HG03025 (cell line): ENCODE results near the gene COL1A2.

ENCODE experiments used
- ATAC-seq: cut with Tn5 transposase; IDR thresholded peaks from one replicate; pipeline ENCODE4 v1.9.1; 2021; ENCODE audit warnings: mild to moderate bottlenecking, moderate library complexity; ENCODE audit not compliant: unreplicated experiment, low FRiP score

COL1A2 gene

DNA sequence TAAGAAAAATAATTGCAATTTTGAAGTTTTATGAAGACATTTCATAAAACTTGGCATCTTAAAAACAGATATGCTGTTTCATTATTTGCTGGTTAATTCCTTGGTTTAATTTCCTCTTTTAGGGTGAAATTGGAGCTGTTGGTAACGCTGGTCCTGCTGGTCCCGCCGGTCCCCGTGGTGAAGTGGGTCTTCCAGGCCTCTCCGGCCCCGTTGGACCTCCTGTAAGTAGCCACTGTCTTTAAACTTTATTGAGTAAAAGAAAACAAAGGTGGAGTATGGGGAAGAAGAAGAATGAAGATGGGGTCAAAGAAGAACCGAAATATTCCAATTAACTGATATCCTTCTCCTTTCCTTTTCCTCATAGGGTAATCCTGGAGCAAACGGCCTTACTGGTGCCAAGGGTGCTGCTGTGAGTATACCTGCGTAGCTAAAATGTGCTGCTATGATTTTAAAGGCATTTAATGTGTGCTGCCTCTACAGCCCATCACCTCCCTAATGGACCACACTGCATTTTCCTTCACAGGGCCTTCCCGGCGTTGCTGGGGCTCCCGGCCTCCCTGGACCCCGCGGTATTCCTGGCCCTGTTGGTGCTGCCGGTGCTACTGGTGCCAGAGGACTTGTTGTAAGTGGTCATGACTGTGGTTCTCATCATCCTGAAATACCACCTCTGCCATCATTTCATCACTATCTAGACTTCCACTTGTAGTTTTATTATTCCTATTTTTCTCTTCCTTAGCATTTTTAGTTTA is 14.7 kb downstream of the COL1A2 start:
- no peak for ATAC-seq

- no peak for ATAC-seq
Measured at GRCh38 chr7:94410413-94411187, 15.9 kb downstream of the COL1A2 start.

DNA sequence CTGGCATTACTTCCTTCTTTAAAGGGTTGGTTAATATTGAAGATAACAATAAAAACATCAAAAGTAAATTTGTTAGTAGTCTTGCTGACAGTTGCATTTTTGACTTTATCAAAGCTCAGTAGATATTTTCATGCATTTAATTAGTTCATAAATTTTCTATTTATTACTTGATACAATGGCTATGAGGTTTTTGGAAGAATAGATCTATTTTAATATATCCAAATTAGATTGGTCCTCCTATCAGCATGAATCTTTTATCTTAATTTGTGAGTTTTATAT is 16.4 kb downstream of the COL1A2 start:
- ATAC-seq: no peak

- ATAC-seq: no peak
Measured at GRCh38 chr7:94412762-94413322, 18.1 kb downstream of the COL1A2 start.

- ATAC-seq: no peak
Measured at GRCh38 chr7:94414481-94414880, 19.8 kb downstream of the COL1A2 start.

DNA sequence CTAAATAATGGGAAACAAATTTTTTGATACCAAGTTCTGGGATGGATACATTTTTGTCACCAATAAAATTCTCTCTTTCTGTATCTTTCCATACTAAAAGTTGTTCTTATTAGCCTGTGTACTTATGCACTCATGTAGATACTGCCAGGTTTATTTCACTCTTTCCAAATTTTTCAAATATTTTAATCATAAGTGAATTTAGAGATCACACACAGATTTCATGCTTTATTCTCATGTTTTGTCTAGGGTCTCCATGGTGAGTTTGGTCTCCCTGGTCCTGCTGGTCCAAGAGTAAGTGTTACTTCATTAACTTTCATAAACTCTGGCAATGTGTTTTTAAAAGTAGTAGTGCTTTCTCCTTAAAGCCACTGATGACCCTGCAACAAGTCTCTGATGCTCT is 20.3 kb downstream of the COL1A2 start:
- no peak for ATAC-seq

- ATAC-seq: no peak
Measured at GRCh38 chr7:94417306-94417705, 22.6 kb downstream of the COL1A2 start.

DNA sequence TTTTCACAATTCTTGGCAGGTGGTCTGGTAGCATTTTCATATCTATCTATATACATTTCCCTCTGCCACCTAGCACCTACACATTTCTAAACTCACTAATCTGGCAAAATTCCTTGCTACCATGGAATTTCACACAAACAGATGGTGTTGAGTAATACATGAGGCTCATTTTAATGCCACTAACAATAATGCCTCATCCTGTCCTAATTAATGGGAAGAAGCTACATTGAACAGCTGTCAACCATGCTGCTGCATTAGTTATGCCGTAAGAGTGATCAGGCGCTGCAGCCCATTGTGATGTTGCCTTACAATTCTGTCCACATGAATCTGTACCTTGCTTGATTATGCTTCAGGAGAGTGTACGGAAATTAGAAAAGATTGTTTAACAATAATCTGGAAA is 23.2 kb downstream of the COL1A2 start:
- ATAC-seq: no peak

DNA sequence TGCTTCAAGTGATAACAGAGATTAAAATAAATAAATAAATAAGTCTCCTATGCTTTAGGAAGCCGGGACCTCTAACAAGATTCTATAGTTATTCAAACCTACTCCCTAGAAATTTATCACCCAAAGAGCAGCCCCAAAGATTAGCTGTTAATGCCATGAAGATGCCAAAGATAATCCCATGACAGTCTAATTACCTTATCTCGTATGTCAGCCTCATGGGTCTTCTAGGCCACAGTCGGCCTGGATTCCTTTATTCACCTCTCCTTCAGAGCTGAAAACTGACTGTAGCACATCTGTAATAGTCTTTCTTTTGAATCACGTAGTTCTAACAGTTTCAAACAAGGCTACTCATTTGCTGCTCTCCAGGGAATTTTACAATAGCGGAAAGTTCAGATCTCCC is 24.2 kb downstream of the COL1A2 start:
- ATAC-seq: no peak

GRCh38 chr7:94420328-94420727 is 25.6 kb downstream of the COL1A2 start:
- ATAC-seq: no peak

DNA sequence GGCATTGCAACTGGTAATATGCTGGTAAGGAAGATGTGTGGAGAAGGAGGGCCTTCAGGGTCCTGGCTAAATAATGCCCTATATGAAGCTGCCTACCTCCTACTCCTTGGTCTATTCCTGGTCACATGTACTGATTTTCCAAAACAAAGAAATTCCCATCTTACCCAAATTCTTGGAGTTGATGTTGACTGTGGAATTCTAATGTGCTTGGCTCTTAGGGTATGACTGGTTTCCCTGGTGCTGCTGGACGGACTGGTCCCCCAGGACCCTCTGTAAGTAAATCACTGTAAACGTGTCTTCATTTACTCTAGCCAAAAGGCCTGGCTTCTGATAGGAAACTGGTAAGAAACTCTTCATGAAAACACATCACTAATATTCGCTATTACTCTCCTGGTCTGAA is 27.0 kb downstream of the COL1A2 start:
- no peak for ATAC-seq

- ATAC-seq: no peak
Measured at GRCh38 chr7:94422136-94422535, 27.4 kb downstream of the COL1A2 start.

DNA sequence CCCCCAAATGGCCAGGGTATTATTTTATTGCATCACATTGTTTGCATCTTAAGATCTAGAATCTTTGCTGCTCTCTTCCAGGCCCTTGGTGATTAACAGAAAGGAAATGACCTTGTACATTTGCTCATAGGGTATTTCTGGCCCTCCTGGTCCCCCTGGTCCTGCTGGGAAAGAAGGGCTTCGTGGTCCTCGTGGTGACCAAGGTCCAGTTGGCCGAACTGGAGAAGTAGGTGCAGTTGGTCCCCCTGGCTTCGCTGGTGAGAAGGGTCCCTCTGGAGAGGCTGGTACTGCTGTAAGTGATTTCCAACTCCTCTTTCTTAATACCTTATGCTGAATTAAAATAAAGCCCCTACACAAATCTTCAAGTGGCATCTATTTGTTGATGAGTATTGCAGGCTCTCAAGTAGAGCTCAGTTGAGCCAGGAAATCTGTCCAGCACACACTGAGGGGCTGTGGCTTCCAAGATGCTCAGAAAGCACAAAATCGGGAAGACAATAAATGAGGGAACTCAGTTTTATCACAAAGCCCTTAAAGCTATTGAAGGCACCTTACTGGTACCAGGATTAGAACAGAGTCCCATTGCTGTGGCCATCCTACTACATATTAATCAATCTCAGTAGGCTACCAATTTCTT is 28.2 kb downstream of the COL1A2 start:
- no peak for ATAC-seq

DNA sequence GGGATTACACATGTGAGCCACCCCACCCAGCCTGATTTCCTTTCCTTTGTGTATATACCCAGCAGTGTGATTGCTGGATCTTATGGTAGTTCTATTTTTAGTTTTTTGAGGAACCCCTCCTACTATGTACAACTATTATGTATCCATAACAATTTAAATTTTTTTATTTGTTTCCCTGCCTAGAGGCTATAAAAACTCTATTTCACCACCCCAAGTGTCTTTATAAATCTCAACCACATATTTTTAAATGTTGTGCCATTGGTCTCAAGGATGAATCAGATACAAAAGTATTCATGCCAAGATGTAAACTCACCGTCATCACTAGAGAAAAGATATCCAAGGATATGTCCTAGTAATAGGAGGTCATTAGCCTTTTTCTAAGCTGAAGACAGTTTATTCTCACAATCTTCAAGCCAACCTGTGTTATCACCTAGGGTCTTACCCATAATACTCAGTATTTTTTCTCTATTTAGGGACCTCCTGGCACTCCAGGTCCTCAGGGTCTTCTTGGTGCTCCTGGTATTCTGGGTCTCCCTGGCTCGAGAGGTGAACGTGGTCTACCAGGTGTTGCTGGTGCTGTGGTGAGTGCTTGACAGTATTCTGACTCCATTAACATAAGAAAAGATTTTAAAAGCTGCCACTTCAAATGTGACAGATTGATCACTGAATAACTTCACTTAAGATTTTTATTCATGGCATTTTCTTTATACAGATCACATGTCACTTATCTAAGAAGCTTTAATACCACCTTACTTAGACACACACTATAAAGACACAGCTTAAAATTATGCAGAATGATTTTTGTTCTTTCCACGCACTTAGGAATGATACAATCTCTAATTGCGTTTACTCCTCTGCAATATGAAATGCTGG is 29.4 kb downstream of the COL1A2 start:
- ATAC-seq: no peak

- ATAC-seq: no peak
Measured at GRCh38 chr7:94425546-94425945, 30.9 kb downstream of the COL1A2 start.

- no peak for ATAC-seq
Measured at GRCh38 chr7:94426980-94427875, 32.5 kb downstream of the COL1A2 start.

DNA sequence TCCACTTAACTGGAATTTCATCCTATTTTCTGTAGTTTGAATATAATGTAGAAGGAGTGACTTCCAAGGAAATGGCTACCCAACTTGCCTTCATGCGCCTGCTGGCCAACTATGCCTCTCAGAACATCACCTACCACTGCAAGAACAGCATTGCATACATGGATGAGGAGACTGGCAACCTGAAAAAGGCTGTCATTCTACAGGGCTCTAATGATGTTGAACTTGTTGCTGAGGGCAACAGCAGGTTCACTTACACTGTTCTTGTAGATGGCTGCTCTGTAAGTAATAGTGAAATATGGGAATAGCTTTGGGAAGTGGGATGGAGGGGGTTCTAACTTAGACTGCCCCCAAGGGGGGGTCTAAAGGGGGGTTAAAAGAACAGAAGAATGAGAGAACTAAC is 34.5 kb downstream of the COL1A2 start:
- ATAC-seq: no peak

GRCh38 chr7:94431176-94431575 is 36.5 kb downstream of the COL1A2 start:
- ATAC-seq: no peak

- ATAC-seq: no peak
Measured at GRCh38 chr7:94431619-94432280, 37.1 kb downstream of the COL1A2 start.
